GM18907 (cell line): ENCODE measurements around the gene LUZP1.

Experiments
- ATAC-seq: cut with Tn5 transposase; IDR thresholded peaks from one replicate; pipeline ENCODE4 v1.9.1; 2021; ENCODE audit warnings: mild to moderate bottlenecking, moderate library complexity; ENCODE audit not compliant: unreplicated experiment

LUZP1 gene

GRCh38 chr1:23091545-23091944 lies 77.1 kb downstream of the LUZP1 start:
- ATAC-seq, result no peak

DNA sequence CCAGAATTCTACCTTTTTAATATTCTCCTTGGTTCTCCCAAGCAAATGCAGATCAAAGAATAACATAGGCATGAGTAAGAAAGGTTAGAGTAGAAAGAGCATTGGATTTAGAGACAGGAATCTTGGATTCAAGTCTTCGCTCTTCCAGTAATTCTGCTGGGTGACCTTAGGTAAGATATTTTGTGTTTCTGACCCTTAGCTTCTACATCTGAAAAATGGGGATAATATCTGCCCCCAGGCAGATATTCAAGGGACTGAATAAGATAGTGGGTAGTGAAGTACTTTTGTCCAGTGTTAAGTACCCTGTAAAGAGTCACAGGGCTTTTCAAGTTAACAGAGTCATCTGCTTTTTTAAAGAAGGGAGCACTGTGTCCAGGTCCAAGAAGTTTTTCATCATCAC lies 78.6 kb downstream of the LUZP1 start:
- ATAC-seq, result no peak

DNA sequence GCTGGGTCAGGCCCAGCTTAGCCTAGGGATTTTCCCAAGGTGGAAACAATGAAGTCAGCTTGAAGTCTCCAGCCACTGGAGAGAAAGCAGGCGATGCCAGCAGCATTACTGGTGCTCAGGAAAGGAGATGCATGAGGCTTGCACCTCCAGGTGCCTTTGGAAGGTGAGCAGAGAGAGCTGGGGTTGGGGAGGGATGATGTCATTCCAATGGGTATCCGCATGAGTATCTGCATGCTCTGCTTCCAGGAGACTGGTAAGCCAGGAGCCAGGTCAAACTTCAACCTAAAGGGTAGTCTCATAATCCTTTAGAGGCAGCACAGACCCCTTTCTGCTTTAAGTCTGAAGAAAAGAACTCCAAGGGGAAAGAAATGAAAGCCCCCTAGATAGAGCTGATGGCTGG lies 80.6 kb downstream of the LUZP1 start:
- no peak for ATAC-seq

GRCh38 chr1:23085696-23086095 lies 83.0 kb downstream of the LUZP1 start:
- ATAC-seq, result no peak

GRCh38 chr1:23084880-23085279 lies 83.8 kb downstream of the LUZP1 start:
- ATAC-seq, result no peak

DNA sequence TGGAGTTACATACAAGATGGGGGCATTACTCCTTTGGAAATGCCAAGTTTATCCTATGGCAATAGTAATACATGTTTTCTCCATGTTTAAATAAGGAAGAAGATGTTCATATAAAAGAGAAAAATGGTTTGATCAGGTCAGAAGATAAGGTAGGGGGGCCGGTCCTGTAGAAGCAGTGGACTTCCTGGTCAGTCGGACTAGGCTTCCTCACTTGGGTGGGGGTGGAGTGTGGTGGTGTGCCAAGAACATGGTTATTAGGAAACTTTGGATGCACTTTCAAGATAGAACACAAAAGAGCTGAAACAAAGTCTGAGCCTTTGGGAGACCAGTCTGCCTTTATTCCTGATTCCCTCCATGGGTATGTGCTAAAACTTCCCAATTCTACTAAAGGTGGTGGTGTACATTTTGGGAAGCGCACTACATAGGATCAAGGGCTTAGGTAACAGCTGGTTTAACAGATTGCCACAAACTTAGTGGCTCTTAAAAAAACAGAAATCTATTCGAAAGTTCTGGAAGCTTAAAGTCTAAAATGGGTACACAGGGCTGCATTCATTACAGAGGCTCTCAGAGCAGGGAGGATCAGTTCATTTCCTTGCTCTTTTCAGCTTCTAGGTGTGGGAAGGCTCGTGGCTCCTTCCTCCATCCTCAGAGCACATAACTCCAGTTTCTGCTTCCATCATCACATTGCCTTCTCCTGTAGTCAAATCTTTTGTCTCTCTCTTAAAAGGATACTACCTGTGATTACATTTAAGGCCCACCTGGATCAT lies 84.8 kb downstream of the LUZP1 start:
- no peak for ATAC-seq

DNA sequence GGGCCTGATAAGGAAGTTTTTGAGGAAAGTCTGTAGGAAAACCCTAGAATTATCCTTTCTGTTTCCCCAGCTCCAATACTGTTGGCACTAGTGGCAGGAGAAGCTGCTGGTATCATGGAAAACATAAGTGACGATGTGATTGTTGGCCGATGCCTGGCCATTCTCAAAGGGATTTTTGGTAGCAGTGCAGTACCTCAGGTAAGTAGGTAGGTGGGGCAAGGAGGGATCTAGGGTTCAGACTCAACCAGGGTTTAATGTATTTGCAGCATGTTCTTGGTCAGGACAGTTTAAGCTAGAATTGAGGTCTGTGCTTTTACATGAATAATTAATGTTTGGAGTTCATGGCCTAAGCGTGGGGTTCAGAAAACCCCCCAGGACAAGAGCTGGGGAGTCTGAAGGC lies 87.3 kb downstream of the LUZP1 start:
- ATAC-seq, result no peak

DNA sequence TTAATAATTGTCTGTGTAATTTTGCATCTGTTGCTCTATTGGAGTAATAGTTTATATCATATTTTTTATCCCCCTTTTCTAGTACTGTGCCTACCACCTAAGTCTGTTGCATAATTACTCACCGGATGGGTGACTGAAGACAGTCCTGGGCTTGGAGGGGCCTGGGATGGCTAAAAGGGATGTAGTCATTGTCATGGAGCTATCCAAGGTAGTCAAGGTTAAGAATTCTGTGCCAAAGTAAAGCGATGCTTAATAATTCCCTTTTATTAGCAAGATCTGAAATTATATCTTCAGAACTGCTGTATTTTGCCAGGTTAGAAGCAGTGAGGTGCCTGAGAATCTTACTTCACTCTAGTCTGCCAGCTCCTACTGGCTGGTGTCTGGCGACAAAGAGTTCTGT lies 87.8 kb downstream of the LUZP1 start:
- no peak for ATAC-seq

DNA sequence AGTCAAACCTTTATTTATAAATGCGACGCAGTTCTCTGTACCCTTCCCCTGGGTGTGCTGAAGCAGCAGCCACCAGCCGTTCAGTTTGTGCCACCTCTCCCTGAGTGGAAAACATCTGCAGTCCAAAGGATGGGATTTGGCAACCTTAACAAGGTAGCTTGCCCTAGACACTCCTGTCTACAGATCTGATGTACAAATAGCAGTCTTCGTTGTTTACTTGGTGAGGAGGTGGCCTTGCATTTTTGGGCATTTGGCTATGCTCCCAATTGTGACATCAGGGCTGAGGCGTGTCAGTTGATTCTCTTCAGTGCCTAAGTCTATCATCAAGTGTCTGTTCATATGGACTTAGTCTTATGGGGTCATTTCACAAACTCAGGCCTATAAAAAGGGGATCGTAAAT lies 89.6 kb downstream of the LUZP1 start:
- no peak for ATAC-seq

- no peak for ATAC-seq
These were observed 94.6 kb downstream of the LUZP1 start for GRCh38 chr1:23074012-23074411.

DNA sequence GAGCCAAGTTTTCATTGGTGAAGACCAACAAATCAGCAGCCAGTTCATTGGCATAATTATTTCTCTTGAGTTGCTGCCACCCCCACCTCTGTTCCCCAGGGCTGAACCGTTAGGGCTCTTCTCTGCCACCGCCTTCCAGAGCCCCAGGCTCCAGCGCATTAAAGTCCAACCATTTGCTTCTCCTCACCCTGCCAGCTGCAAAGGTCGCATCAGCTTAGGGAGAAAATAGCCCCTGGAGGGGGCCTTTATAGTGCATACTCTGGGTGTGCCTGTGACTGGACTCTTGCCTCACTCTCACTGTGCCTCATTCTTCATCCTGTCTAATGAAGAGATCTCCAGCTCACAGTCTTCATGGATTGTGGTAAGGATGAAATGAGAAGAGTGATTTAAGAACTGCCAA lies 99.0 kb downstream of the LUZP1 start:
- ATAC-seq, result no peak

GRCh38 chr1:23069149-23069548 lies 99.5 kb downstream of the LUZP1 start:
- no peak for ATAC-seq

DNA sequence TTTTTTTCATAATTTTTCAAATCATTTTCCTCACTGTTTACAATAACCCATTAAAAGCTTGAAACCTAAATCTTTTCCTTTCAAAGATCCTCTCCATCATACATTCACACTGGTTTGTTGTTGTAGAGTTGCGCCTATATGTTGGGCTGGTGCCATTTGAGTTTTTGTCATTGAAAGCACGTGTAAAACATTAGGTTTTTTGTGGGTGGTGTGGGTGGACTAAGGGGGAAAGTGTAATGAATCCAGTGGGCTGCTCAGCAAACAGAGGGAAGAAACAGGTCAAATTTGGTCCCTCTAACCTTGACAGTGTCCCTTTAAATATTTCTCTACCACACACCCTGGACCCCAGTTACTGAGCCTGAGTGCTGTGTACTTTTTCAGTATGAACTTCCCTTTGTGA lies 102.6 kb downstream of the LUZP1 start:
- no peak for ATAC-seq

DNA sequence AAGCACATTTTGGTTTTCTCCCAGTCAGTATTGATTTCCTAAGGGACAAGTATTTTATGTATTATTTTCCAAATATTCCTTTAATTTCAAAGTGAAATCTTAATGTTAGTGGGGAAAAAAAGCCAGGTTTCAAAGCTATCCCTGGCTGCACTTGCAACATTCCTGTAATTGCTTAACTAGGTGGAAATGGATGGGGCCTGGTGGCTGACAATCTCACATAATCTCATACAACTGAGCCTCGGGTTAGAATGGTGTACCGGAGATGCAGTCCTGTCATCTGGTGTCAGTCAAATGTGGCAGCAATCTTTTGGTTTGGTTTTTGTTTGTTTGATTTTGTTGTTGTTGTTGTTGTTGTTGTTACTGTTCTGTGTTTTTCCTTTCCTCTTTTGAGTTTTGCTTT lies 103.3 kb downstream of the LUZP1 start:
- ATAC-seq, result no peak

DNA sequence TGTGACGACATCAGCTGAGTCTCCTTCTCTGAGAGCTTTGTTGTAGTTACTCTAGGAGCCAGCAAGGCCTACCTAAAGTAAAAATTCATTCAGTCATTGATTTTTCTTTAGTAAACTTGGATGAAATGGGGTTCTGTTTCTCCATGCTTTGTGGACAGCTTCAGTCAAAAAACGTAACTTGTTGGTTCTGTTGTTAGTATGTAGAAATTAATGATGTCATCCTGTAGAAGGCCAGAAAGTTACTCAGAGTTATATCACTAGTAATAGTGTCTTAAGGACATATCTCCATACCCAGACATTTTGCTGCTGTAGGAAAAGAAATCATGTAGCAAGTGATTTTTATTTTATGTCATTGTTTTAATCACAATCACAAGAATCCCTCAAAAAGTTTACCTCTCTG lies 106.4 kb downstream of the LUZP1 start:
- ATAC-seq, result no peak

DNA sequence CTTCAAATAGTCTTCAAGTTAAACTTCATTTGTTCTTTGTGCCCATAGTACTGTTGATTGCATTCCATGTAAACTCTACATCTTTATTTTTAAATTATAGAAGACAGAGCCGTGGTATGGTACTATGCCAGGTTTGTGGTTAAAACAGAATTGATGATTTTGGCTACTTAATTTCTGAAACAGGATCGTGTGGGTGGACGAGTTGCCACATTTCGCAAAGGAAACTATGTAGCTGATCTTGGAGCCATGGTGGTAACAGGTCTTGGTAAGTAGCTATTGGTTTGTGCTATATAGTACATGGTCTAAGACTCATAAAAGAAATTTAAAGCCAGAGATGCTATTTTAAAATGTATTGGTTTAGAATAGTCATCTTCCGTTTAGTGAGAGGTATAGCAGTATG lies 111.4 kb downstream of the LUZP1 start:
- ATAC-seq, result no peak

GRCh38 chr1:23051290-23051909 lies 117.3 kb downstream of the LUZP1 start:
- ATAC-seq, result no peak

DNA sequence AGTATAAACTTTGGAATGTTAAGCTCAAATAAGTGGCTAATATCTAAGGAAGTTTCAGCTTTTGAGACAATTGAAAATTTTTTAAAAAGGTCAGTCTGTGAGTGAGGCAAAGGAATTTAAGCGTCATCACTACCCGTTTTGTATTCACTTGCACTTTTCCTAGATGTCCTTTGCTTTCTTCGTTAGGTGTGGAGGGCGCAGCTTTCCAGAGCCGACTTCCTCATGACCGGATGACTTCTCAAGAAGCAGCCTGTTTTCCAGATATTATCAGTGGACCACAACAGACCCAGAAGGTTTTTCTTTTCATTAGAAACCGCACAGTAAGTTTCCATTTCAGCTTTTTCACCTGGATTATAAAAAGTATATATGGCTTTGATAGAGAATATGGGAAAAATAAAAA lies 118.5 kb downstream of the LUZP1 start:
- no peak for ATAC-seq

- ATAC-seq, result no peak
These were observed 124.6 kb downstream of the LUZP1 start for GRCh38 chr1:23044035-23044434.

DNA sequence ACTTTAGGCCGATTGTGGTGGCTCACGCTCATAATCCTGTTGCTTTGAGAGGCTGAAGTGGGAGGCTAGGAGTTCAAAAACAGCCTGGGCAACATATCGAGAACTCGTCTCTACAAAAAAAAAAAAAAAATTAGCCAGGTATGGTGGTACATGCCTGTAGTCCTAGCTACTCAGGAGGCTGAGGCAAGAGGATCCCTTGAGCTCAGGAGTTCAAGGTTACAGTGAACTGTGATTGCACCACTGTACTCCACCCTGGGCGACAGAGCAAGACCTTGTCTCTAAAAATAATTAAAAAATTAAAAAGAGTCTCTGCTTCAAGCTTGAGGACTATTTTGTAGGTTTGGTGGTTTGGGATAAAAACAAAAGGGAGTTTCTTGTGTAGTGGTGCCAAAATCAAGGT lies 128.1 kb downstream of the LUZP1 start:
- ATAC-seq, result no peak

DNA sequence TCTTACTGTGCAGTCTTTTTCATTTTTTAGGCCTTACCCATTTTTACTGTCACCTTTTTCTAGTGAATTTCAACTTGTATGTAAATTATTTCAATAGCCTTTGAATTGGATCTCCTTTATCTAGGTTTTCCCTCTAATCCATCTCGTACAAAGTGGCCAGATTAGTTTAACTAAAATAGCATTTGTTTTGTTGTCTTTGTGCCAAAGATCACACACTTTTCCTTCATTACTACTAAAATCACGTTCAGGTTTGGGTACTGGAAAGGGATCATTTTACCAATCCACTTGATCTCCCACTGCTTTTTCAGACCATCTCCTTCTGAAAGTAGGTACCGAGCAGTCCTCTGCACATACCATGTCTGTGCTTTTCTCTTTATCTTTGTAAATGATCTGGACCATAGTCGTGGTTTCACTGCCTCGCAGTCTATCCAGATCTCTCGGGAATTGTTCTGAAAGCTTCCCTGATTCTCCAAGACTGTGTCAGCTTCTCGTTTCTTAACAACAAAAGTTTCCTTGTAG lies 129.3 kb downstream of the LUZP1 start:
- ATAC-seq, result no peak

DNA sequence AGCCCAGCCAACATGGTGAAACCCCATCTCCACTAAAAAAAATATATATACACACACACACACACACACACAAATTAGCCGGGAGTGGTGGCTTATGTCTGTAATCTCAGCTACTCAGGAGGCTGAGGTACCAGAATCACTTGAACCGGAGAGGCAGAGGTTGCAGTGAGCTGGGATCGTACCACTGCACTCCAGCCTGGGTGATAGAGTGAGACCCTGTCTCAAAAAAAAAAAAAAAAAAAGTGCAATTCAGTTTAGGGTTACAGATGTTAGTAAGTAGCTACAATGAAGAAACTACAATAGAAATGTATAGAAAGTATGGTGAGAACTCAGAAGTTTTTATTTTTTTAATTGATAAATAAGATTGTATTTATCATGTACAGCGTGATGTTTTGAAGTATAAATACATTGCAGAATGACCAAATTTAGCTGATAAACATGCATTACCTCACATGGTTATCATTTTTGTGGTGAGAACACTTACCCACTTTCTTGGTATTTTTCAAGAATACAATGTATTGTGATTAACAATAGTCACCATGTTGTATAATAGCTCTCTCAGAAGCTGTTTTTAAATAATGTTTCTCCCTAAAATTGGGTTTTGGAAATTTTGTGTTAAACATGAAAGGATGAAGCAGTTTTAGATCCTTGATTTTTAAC lies 131.4 kb downstream of the LUZP1 start:
- no peak for ATAC-seq
